GM12874 (cell line): Measurements from ENCODE around the gene CDR2L.

ENCODE experiments used
- CTCF ChIP-seq: IDR thresholded peaks from 2 replicates; pipeline ENCODE4 v1.5.1; 2011; ENCODE audit warnings: low read depth, mild to moderate bottlenecking, control low read depth, low read length, moderate library complexity; ENCODE audit not compliant: insufficient read depth

The CDR2L gene

GRCh38 chr17:75036643-75037268 is 49.3 kb downstream of the CDR2L start:
- no peak for TF ChIP-seq CTCF

GRCh38 chr17:75039238-75039637 is 51.8 kb downstream of the CDR2L start:
- no peak for TF ChIP-seq CTCF

GRCh38 chr17:75041656-75042280 is 54.3 kb downstream of the CDR2L start:
- no peak for TF ChIP-seq CTCF

- no peak for TF ChIP-seq CTCF
Observed at GRCh38 chr17:75044716-75045115, 57.3 kb downstream of the CDR2L start.

- no peak for TF ChIP-seq CTCF
Observed at GRCh38 chr17:75046407-75047289, 59.2 kb downstream of the CDR2L start, which contains the start of the genes ATP5PD and KCTD2. TSS of gene ATP5PD (minus strand) at chr17:75046969. CDS start at chr17:75042650, 4,319 bp downstream. TSS of gene KCTD2 (plus strand) at chr17:75047225. CDS start at chr17:75047251, 26 bp downstream.

- TF ChIP-seq CTCF: no peak
Observed at GRCh38 chr17:75047398-75048098, 60.1 kb downstream of the CDR2L start.
